ENCODE measurements around the gene PDGFRB. TPM values are rescaled to one million over a fixed set of nuclear protein-coding genes. Genes with fewer than 3 reads are reported as not detected.

Gene PDGFRB
- total RNA-seq, 2 experiments from 2014 or later, result 0.23 to 3.0 TPM

DNA sequence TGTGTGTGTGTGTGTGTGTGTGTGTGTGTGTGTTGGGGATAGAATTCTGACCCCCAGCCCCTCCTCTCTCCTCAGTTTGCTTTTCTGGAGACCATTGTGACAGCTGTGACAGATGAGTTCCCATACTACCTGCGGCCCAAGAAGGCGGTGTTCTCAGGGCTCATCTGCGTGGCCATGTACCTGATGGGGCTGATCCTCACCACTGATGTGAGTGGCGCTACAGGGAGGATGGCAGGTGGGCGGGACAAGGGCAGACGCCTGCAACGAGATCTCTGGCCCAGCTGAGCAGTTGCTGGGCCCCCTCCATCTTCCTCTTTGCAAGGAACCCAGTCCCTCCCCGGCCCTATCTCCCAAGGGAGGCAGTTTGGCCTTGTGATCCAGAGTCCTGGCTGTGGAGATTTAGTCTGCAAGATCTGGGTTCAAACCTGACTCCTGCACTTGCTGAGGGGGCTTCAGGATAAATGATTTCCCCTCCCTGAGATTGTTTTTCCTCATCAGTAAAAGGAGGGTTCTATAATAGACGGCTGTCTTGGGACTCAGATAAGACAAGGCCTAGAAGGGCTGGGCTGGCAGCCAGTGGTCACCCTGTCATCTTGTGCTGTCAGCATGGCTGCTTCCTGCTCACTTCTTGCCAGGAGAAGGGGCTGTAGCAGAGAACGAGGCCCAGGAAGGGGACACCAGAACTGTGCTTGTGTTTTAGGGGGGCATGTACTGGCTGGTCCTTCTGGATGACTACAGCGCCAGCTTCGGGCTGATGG, 48.4 kb upstream of the PDGFRB start:
- H3K9me3 ChIP-seq (ENCODE audit: low read length), result no peaks in the 10 kb centered on the region
- no peak overlapping the region for H3K4me2 ChIP-seq (ENCODE audit: low read length)
- intact Hi-C loops (cut with micrococcal nuclease; ENCODE audit: unreplicated experiment), result no loop called here
- no peak overlapping the region for H2AFZ ChIP-seq (ENCODE audit: low read length)
- no peaks in the 10 kb centered on the region for H3K79me2 ChIP-seq (ENCODE audit: insufficient read depth, low read depth, low read length)
- no peak overlapping the region for H3K4me3 ChIP-seq (ENCODE audit: low read depth, low read length, poor library complexity, severe bottlenecking)
- no peak for DNase-seq (ENCODE audit: low spot score)
- no peaks in the 10 kb centered on the region for H3K36me3 ChIP-seq (ENCODE audit: insufficient read depth, low read length)
- ChIA-PET CTCF (ENCODE audit: unreplicated experiment) (interaction anchor here (0.6 kb wide), 1 partner anchor 59 kb away, joined by 4 read pairs; no protein-coding TSS in a partner anchor), POLR2A (no interaction called here)
- BruUV-seq (replicated peaks), result no TSS peak
- TF ChIP-seq EZH2phosphoT487 (IDR thresholded peaks at IDR 0.05; ENCODE audit: borderline replicate concordance, low read depth, low read length), result no peak
- TF ChIP-seq, protein P1, sequence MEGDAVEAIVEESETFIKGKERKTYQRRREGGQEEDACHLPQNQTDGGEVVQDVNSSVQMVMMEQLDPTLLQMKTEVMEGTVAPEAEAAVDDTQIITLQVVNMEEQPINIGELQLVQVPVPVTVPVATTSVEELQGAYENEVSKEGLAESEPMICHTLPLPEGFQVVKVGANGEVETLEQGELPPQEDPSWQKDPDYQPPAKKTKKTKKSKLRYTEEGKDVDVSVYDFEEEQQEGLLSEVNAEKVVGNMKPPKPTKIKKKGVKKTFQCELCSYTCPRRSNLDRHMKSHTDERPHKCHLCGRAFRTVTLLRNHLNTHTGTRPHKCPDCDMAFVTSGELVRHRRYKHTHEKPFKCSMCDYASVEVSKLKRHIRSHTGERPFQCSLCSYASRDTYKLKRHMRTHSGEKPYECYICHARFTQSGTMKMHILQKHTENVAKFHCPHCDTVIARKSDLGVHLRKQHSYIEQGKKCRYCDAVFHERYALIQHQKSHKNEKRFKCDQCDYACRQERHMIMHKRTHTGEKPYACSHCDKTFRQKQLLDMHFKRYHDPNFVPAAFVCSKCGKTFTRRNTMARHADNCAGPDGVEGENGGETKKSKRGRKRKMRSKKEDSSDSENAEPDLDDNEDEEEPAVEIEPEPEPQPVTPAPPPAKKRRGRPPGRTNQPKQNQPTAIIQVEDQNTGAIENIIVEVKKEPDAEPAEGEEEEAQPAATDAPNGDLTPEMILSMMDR (conservative IDR thresholded peaks at IDR 0.05; ENCODE audit: low read length), result no peak
- H4K20me1 ChIP-seq (ENCODE audit: insufficient read depth, low read length), result no peaks in the 10 kb centered on the region
- no peak overlapping the region for H3K27ac ChIP-seq (ENCODE audit: low read depth, low read length, poor library complexity, severe bottlenecking)
- H3K9me2 ChIP-seq (ENCODE audit: insufficient read depth, low read length), result no peaks in the 10 kb centered on the region
- no peaks in the 10 kb centered on the region for H3K4me1 ChIP-seq (ENCODE audit: insufficient read depth, low read length, poor library complexity, severe bottlenecking)

DNA sequence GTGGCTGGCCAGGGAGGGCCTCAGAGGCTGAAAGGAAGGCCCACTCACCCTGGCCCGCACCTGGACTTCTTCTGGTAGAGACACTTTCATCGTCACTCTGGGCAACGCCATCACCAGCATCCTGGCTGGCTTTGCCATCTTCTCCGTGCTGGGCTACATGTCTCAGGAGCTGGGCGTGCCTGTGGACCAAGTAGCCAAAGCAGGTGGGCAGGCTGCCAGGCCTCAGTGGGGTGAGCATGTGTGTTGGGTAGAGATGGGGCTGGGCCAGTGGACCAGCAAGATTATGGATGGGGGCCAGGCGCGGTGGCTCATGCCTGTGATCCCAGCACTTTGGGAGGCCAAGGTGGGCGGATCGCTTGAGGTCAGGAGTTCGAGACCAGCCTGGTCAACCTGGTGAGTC, 46.9 kb upstream of the PDGFRB start:
- Histone ChIP-seq H3K9me3 (ENCODE audit: low read length) (no peaks in the 10 kb centered on the region), H3K4me3 (ENCODE audit: low read depth, low read length, poor library complexity, severe bottlenecking) (no peak overlapping the region), H3K4me1 (ENCODE audit: insufficient read depth, low read length, poor library complexity, severe bottlenecking) (no peaks in the 10 kb centered on the region), H2AFZ (ENCODE audit: low read length) (no peak overlapping the region), H3K4me2 (ENCODE audit: low read length) (no peak overlapping the region), H3K79me2 (ENCODE audit: insufficient read depth, low read depth, low read length) (no peaks in the 10 kb centered on the region), H3K9me2 (ENCODE audit: insufficient read depth, low read length) (no peaks in the 10 kb centered on the region), H4K20me1 (ENCODE audit: insufficient read depth, low read length) (no peaks in the 10 kb centered on the region), H3K36me3 (ENCODE audit: insufficient read depth, low read length) (no peaks in the 10 kb centered on the region), H3K27ac (ENCODE audit: low read depth, low read length, poor library complexity, severe bottlenecking) (no peak overlapping the region)
- DNase-seq (ENCODE audit: low spot score), result no peak
- ChIA-PET POLR2A (no interaction called here), CTCF (ENCODE audit: unreplicated experiment) (no interaction called here)
- TF ChIP-seq EZH2phosphoT487 (IDR thresholded peaks at IDR 0.05; ENCODE audit: borderline replicate concordance, low read depth, low read length), result no peak
- TF ChIP-seq, protein P1 (conservative IDR thresholded peaks at IDR 0.05; ENCODE audit: low read length), result no peak
- intact Hi-C loops (cut with micrococcal nuclease; ENCODE audit: unreplicated experiment), result no loop called here
- BruUV-seq (replicated peaks), result no TSS peak

DNA sequence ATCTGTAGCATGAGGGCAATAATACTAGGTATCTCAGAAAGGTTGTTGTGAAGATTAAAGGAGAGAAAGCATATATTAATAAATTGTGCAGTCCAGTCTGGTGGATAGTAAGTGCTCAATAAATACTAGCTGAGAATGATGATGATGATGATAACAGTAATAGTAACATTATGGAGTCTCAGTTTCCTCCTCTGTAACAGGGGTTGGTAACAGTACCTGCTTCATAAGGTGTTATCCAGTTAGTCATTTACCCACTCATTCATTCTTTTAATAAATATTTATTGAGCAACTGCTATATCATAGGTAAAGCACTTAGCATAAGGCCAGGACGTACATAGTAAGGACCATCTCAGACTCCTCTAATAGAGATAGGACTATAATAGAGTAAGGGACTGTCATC, 41.8 kb upstream of the PDGFRB start:
- ChIA-PET POLR2A (no interaction called here), CTCF (ENCODE audit: unreplicated experiment) (no interaction called here)
- Histone ChIP-seq H2AFZ (ENCODE audit: low read length) (no peak overlapping the region), H3K36me3 (ENCODE audit: insufficient read depth, low read length) (no peaks in the 10 kb centered on the region), H3K9me3 (ENCODE audit: low read length) (no peaks in the 10 kb centered on the region), H3K4me1 (ENCODE audit: insufficient read depth, low read length, poor library complexity, severe bottlenecking) (no peaks in the 10 kb centered on the region), H3K4me2 (ENCODE audit: low read length) (no peak overlapping the region), H4K20me1 (ENCODE audit: insufficient read depth, low read length) (no peaks in the 10 kb centered on the region), H3K27ac (ENCODE audit: low read depth, low read length, poor library complexity, severe bottlenecking) (no peak overlapping the region), H3K9me2 (ENCODE audit: insufficient read depth, low read length) (no peaks in the 10 kb centered on the region), H3K79me2 (ENCODE audit: insufficient read depth, low read depth, low read length) (no peaks in the 10 kb centered on the region), H3K4me3 (ENCODE audit: low read depth, low read length, poor library complexity, severe bottlenecking) (no peak overlapping the region)
- intact Hi-C loops (cut with micrococcal nuclease; ENCODE audit: unreplicated experiment), result no loop called here
- TF ChIP-seq, protein P1 (conservative IDR thresholded peaks at IDR 0.05; ENCODE audit: low read length), result no peak
- TF ChIP-seq EZH2phosphoT487 (IDR thresholded peaks at IDR 0.05; ENCODE audit: borderline replicate concordance, low read depth, low read length), result no peak
- no TSS peak for BruUV-seq (replicated peaks)
- DNase-seq (ENCODE audit: low spot score), result no peak
